ENCODE data around the gene MFF. TPM values are rescaled to one million over a fixed set of nuclear protein-coding genes. Genes with fewer than 3 reads are reported as not detected.

MFF gene
- total RNA-seq, 6 experiments from 2014 or later: 29.3 to 70.2 (median 34.6) TPM

DNA sequence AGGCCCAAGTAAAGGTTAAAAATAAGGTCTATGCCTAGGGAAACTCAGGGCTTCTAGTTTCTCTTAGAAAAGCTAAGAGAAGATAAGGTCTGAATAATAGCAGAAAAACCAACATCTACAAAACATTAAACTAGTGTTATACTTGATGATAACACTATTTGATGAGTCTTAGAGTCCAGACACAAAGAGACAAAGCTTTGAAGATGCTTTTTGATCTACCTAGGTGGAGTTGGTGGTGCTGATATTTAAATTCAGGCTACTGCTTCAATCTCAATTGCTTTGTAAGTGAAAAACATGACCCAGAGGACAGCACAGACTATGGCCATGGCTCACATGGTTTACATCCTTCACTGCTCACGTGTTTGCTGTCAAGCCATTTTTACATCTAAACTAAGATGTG is 11.7 kb upstream of the MFF start:
- ATAC-seq: no peak
- H3K9me3 ChIP-seq: no peaks in the 10 kb centered on the region
- 73% methylated on average over 1 of the region's 1 CpG for WGBS (ENCODE audit: insufficient coverage, low coverage, low lambda C conversion rate, missing lambda C conversion rate)
- H3K27ac ChIP-seq: no peak overlapping the region
- intact Hi-C loops (cut with DNase I): no loop called here
- TF ChIP-seq CTCF (IDR thresholded peaks at IDR 0.05): no peak
- TF ChIP-seq POLR2A (IDR thresholded peaks at IDR 0.05): no peak
- no peaks in the 10 kb centered on the region for H3K36me3 ChIP-seq
- no peaks in the 10 kb centered on the region for H3K4me1 ChIP-seq
- H3K4me3 ChIP-seq: no peak overlapping the region
- H3K27me3 ChIP-seq: no peaks in the 10 kb centered on the region
- DNase-seq: no peak

DNA sequence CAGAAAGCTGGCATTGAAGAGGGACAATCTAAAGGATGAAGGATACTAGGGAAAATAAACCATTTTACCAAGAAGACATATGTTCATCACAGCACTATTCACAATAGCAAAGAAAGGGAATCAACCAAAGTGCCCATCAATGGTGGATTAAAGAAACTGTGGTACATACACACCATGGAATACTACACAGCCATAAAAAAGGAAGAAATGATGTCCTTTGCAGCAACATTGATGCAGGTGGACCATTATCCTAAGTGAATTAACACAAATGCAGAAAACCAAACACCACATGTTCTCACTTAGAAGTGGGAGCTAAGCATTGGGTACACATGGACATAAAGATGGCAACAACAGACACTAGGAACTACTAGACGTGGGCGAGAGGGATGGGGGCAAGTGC is 7.2 kb upstream of the MFF start:
- intact Hi-C loops (cut with DNase I): no loop called here
- no peak for ATAC-seq
- no peak for TF ChIP-seq CTCF (IDR thresholded peaks at IDR 0.05)
- no peak for TF ChIP-seq POLR2A (IDR thresholded peaks at IDR 0.05)

DNA sequence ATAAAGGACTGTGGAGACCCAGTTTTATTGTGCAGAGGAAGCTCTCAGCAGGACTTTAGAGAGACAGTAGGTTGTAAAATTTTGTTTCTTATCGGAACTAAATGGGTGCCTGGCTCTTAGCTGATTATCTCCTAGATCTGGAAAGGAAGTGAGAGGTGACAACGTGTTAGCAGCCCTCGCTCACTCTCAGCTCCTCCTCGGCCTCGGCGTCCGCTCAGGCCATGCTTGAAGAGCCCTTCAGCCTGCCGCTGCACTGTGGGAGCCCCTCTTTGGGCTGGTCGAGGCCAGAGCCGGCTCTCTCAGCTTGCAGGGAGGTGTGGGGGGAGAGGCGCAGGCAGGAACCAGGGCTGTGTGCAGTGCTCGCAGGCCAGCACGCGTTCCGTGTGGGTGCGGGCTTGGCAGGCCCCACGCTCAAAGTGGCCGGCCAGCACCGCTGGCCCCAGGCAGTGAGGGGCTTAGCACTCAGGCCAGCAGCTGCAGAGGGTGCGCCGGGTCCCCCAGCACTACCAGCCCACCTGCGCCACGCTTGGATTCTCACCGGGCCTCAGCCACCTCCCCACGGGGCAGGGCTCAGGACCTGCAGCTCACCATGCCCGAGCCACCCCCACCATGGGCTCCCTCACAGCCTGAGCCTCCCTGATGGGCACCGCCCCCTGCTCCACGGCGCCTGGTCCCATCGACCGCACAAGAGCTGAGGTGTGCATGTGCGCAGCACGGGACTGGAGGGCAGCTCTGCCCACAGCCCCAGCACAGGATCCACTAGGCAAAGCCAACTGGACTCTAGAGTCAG is 4.6 kb upstream of the MFF start:
- TF ChIP-seq POLR2A (IDR thresholded peaks at IDR 0.05): no peak
- TF ChIP-seq CTCF (IDR thresholded peaks at IDR 0.05): no peak
- no peak overlapping the region for H3K27ac ChIP-seq
- no peak overlapping the region for H3K4me3 ChIP-seq
- no peaks in the 10 kb centered on the region for H3K27me3 ChIP-seq
- DNase-seq (peak in 1 of 3 donors; percentile 24), ATAC-seq (no peak)
- no peaks in the 10 kb centered on the region for H3K9me3 ChIP-seq
- no peaks in the 10 kb centered on the region for H3K4me1 ChIP-seq
- WGBS (ENCODE audit: insufficient coverage, low coverage, low lambda C conversion rate, missing lambda C conversion rate): no CpG with 5 or more reads among the region's 33 CpGs
- no peaks in the 10 kb centered on the region for H3K36me3 ChIP-seq
- intact Hi-C loops (cut with DNase I): no loop called here

More for the DNA sequence above, 7.2 kb upstream of the MFF start:
- Histone ChIP-seq H3K4me1 (no peaks in the 10 kb centered on the region), H3K36me3 (no peaks in the 10 kb centered on the region), H3K9me3 (no peaks in the 10 kb centered on the region), H3K27me3 (no peaks in the 10 kb centered on the region), H3K27ac (no peak overlapping the region), H3K4me3 (no peak overlapping the region)
- WGBS (ENCODE audit: insufficient coverage, low coverage, low lambda C conversion rate, missing lambda C conversion rate): 90% methylated on average over 2 of the region's 2 CpGs
- DNase-seq: no peak

DNA sequence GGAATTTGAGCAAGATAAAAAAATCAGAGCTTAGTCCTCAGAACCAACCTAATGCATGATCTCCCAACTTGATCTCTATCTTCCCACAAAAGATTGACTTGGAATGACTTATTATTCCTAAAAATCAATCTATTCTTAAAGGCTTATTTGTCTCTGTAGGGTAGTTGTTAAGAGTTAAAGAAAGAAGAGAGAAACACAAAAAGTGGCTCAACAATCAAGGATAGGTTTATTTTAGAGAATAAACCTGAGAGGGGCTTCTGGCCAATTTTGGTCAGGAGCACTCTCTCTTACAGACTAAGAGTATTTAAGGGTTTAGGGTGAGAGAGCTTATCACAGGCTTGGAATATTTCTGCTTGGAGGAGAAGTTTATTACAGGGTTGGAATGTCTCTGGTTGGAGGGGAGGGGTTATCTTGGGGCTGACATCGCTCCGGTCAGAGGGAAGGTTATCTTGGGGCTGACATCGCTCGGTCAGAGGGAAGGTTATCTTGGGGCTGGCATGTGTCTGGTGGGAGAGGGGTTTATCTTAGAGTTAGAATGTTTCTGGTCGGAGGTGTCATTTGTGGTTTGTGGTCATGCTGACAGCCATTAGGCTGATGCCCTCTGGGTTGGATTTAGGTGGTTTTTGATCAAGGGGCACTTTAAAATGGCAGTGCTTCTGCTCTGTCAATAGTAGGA is 2.4 kb upstream of the MFF start:
- TF ChIP-seq CTCF (IDR thresholded peaks at IDR 0.05) (no peak), POLR2A (IDR thresholded peaks at IDR 0.05) (no peak)
- no peak for ATAC-seq
- WGBS (ENCODE audit: insufficient coverage, low coverage, low lambda C conversion rate, missing lambda C conversion rate): 80% methylated on average over 5 of the region's 5 CpGs
- DNase-seq: no peak
- H3K36me3 ChIP-seq: no peaks in the 10 kb centered on the region
- no peaks in the 10 kb centered on the region for H3K27me3 ChIP-seq
- H3K4me1 ChIP-seq: peaks cover 0 to 8% (median 4%) of the 10 kb centered on the region in 4 donors
- no peak overlapping the region for H3K4me3 ChIP-seq
- H3K27ac ChIP-seq: no peak overlapping the region
- intact Hi-C loops (cut with DNase I): no loop called here
- H3K9me3 ChIP-seq: no peaks in the 10 kb centered on the region
